Heart left ventricle (tissue), 16 donors: ENCODE results near the gene CXCL11. TPM values are rescaled to one million over a fixed set of nuclear protein-coding genes. Genes with fewer than 3 reads are reported as not detected.
"Not testable (repeated sequence)": the region's sequence is repeated elsewhere in the genome, so short reads cannot be mapped to it uniquely, and the experiment has no call there.

Experiments used
- ATAC-seq, 4 donors: fragments of 200-7000 bp; cut with Tn5 transposase; one replicate each; pipeline ENCODE4 v1.9.1; 2020 to 2022; ENCODE audit warnings: moderate library complexity in 4 of 4, mild to moderate bottlenecking in 3 of 4, moderate number of reproducible peaks in 1 of 4
- DNase-seq, 5 donors: peaks; one replicate each; pipeline ENCODE4 v3.0.0-alpha.2; 2020
- H3K27ac ChIP-seq, 12 donors: fragments of 200-600 bp; sonication (generic) in 4 of 12; one replicate each; pipeline versions ENCODE4 v1.5.0 to v1.8.0; 2016 to 2022; ENCODE audit warnings: mild to moderate bottlenecking in 2 of 12
- H3K27me3 ChIP-seq, 9 donors: fragments of 200-600 bp; sonication (generic) in 2 of 9; one replicate each; pipeline versions ENCODE4 v1.5.1 to v1.8.0; 2016 to 2022; ENCODE audit warnings: mild to moderate bottlenecking in 3 of 9
- H3K36me3 ChIP-seq, 9 donors: fragments of 200-600 bp; sonication (generic) in 2 of 9; one replicate each; pipeline versions ENCODE4 v1.5.0 to v1.8.0; 2018 to 2022; ENCODE audit warnings: mild to moderate bottlenecking in 2 of 9
- H3K4me1 ChIP-seq, 12 donors: fragments of 200-600 bp; sonication (generic) in 4 of 12; one replicate each; pipeline versions ENCODE4 v1.5.0 to v1.8.0; 2016 to 2022; ENCODE audit warnings: mild to moderate bottlenecking in 3 of 12
- H3K4me3 ChIP-seq, 12 donors: fragments of 200-600 bp; sonication (generic) in 4 of 12; one replicate each; pipeline versions ENCODE4 v1.5.0 to v1.8.0; 2017 to 2022; ENCODE audit warnings: mild to moderate bottlenecking in 9 of 12, moderate library complexity in 4 of 12
- H3K9me3 ChIP-seq, 12 donors: fragments of 200-600 bp; sonication (generic) in 4 of 12; one replicate each; pipeline versions ENCODE4 v1.5.0 to v1.8.0; 2016 to 2022; ENCODE audit warnings: mild to moderate bottlenecking in 1 of 12
- POLR2A ChIP-seq, 2 donors: fragments of 450-650 bp; IDR thresholded peaks; one replicate each; pipeline ENCODE4 v1.6.1; 2017; ENCODE audit warnings: antibody characterized with exemption in 2 of 2, mild to moderate bottlenecking in 2 of 2, moderate library complexity in 2 of 2
- WGBS, 4 donors: extraction: QIAGEN DNeasy Blood & Tissue Kit in 2 of 4; methylation state at CpG; one replicate each; pipeline versions ENCODE4 v1.1.5 to v1.1.7; 2013 to 2018; 5-methylcytosine and 5-hydroxymethylcytosine counted together
- intact Hi-C, 10 donors: fragments of 100-400 bp; cut with DNase I; formaldehyde crosslinking; loops; one replicate each; pipeline versions ENCODE4 v1.11.1 to v1.14.2; 2022
- polyA plus RNA-seq, 2 donors: library from polyadenylated mRNA; stranded (reverse); fragments of 200-250 nt; gene quantifications; one replicate each; pipeline ENCODE4 v1.2.3, GENCODE V29; 2013
- total RNA-seq, 9 donors: library from RNA; depleted of rRNA in 2 of 9; stranded (reverse); fragments of >200 nt in 2 of 9; fragmentation: NEBNext Ultra II Directional in 3 of 9; extraction: Animal tissue kit (Norgen Biotek cat#: 25700) in 3 of 9; gene quantifications; one replicate each; pipeline versions ENCODE4 v1.1.0 to v1.2.4, GENCODE V29; 2016 to 2023
- TF ChIP-seq, protein P1 (sequence below), 12 donors: fragments of 200-600 bp; sonication (generic) in 4 of 12; IDR thresholded peaks; one replicate each; pipeline versions ENCODE4 v1.5.0 to v1.8.0; 2018 to 2022; ENCODE audit warnings: antibody characterized with exemption in 12 of 12, mild to moderate bottlenecking in 5 of 12
- donor health status: ischemic (EF 13 %, LVEDD 7.1; RV severe dilation, severe dysfunction).
- donor health status: healthy with polysubstance abuse.
- donor health status: DM: no; HTN: yes; CAD: no.
- donor health status: DM: no; HTN: no; CAD: no.
- donor health status: ischemic (EF 25% LVEDD 6.9; RV normal size, moderate dysfunction).
- donor health status: ischemic (EF 25% LVEDD 5.7; RV mildly dilated, moderate dysfunction).
- donor health status: healthy.
- donor health status: DM: yes; HTN: yes; CAD: no.
- donor health status: ischemic (EF 35%, LVEDD 5.7; RV mildly dilated, moderate dysfunction).
- donor health status: nonischemic (EF 11% LVEDD 7.7; RV severe dilation, severe dysfunction).
- donor health status: DM: yes; HTN: yes; CAD: no.
- donor health status: PGD.
- donor health status: ischemic (EF 29% LVEDD 5.4; RV normal size, mild dysfunction).
- donor health status: nonischemic (EF 23%, LVEDD 6.1; RV moderate dilation, normal function).

CXCL11 gene
- total and polyA plus RNA-seq, 11 donors: 0.06 to 70.7 (median 1.8) TPM; not detected in 7

DNA sequence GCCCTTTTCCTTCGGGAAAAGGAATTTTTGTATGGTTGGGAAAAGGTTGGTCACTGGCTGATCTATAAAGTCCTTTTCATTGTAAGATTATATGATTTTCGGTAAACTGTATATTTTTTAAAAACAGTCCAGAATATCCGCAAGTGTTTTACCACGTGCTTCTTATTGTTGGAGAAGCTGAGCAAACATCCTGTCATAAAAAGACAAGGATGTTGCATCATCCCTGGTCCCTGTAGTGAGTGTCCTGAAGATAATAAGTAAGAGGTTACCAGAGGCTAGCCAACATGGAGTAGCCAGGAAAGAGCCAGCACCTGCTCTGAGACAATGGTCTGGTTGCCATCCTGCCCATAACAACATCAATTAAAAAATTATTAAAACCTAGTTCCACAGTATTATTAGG lies 33.7 kb downstream of the CXCL11 start:
- 43 to 62% (median 60%) methylated on average over 4 of the region's 4 CpGs for WGBS, 4 donors
- Histone ChIP-seq H3K4me3 (peak overlapping the region in 1 of 12 donors; percentile 12), H3K36me3 (no peaks in the 10 kb centered on the region), H3K4me1 (peaks cover 0 to 20% (median 4%) of the 10 kb centered on the region in 12 donors), H3K27me3 (no peaks in the 10 kb centered on the region), H3K27ac (peak overlapping the region in 8 of 12 donors; percentile 32 to 77 (median 62)), H3K9me3 (no peaks in the 10 kb centered on the region)
- TF ChIP-seq POLR2A (IDR thresholded peaks at IDR 0.05): no peak
- TF ChIP-seq, protein P1, sequence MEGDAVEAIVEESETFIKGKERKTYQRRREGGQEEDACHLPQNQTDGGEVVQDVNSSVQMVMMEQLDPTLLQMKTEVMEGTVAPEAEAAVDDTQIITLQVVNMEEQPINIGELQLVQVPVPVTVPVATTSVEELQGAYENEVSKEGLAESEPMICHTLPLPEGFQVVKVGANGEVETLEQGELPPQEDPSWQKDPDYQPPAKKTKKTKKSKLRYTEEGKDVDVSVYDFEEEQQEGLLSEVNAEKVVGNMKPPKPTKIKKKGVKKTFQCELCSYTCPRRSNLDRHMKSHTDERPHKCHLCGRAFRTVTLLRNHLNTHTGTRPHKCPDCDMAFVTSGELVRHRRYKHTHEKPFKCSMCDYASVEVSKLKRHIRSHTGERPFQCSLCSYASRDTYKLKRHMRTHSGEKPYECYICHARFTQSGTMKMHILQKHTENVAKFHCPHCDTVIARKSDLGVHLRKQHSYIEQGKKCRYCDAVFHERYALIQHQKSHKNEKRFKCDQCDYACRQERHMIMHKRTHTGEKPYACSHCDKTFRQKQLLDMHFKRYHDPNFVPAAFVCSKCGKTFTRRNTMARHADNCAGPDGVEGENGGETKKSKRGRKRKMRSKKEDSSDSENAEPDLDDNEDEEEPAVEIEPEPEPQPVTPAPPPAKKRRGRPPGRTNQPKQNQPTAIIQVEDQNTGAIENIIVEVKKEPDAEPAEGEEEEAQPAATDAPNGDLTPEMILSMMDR (IDR thresholded peaks at IDR 0.05): no peak
- DNase-seq (no peak), ATAC-seq (peak; percentile 69 to 93 (median 74))
- intact Hi-C loops: no loop called here

DNA sequence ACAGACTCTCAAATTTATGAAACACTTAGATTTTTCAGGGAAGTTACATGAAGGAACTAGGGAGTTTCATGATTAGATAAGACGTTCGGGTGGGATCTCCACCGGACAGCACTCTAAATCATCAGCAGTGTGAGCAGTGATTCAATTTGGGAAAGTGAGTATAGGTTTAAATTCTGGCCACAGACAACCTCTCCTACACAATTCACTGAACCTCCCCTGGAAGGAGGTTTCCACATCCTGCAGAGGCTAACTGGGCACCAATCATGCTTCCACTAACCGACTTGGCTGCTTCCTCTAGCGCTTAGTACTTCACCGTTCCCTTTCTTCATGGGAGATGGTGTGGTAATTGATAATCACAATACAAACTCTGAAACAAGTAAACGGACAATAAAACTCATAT lies 34.2 kb downstream of the CXCL11 start:
- peak overlapping the region in 7 of 12 donors; percentile 32 to 77 (median 56) for H3K27ac ChIP-seq
- intact Hi-C loops: no loop called here
- no peak for TF ChIP-seq POLR2A (IDR thresholded peaks at IDR 0.05)
- TF ChIP-seq, protein P1 (IDR thresholded peaks at IDR 0.05): no peak
- DNase-seq: no peak
- WGBS, 4 donors: 51 to 71% (median 60%) methylated on average over 7 of the region's 7 CpGs
- H3K9me3 ChIP-seq: no peaks in the 10 kb centered on the region
- H3K4me1 ChIP-seq: peaks cover 0 to 20% (median 4%) of the 10 kb centered on the region in 12 donors
- peak in 1 of 4 donors; percentile 40 for ATAC-seq
- no peaks in the 10 kb centered on the region for H3K27me3 ChIP-seq
- H3K4me3 ChIP-seq: peak overlapping the region in 1 of 12 donors; percentile 12
- no peaks in the 10 kb centered on the region for H3K36me3 ChIP-seq

DNA sequence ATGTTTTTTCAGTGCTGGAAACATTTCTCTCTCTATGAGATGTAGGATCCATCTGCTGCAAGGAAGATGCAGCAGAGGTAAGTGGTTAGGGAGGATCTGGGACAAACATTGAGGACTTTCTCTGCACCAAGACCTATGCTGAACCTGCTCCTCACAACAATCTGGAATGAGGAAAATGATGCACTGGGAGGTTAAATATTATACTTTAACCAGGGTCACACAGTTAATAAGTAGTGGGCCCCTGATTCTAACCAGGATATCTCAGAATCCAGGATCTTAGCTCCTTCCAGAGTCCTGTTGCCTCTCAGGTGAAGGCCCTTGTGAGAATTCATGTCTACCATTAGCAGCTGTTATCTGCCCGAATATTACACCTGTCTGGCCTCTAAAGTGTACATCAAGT lies 35.6 kb downstream of the CXCL11 start:
- intact Hi-C loops: no loop called here
- TF ChIP-seq POLR2A (IDR thresholded peaks at IDR 0.05): no peak
- TF ChIP-seq, protein P1 (IDR thresholded peaks at IDR 0.05): no peak
- no peak for ATAC-seq

DNA sequence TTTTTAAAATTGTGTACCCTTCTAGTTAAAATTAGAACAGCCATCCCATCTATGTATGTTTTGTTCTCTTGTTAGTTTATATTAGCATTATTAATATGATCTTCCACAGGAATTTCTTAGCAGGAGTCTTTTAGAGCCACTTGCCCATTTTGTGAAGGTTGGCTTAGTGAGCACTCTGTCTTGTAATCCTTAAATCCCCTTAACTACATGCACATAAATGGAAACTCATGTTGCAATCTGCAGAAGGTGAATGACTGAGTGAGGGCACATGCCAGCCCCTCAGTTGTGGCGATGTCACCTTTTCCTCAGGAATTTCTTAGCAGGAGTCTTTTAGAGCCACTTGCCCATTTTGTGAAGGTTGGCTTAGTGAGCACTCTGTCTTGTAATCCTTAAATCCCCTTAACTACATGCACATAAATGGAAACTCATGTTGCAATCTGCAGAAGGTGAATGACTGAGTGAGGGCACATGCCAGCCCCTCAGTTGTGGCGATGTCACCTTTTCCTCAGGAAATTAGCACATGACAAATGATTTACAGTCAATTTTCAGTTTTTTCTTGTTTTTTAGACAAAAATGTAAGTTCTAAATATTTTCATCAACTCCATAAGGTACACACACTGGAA lies 37.2 kb downstream of the CXCL11 start:
- intact Hi-C loops: loop anchor here in 7 of 10 donors (2.0 to 10.0 kb wide), 5 partner anchors 62 to 506 kb away; partner anchors contain the start of gene NUP54 (in 1 of the 7)
- H3K4me1 ChIP-seq: peaks cover 0 to 20% (median 4%) of the 10 kb centered on the region in 12 donors
- H3K27me3 ChIP-seq, H3K36me3 ChIP-seq, H3K4me3 ChIP-seq, ATAC-seq, DNase-seq, H3K27ac ChIP-seq, H3K9me3 ChIP-seq: not testable (repeated sequence)
- WGBS, 4 donors: 87 to 100% (median 95%) methylated on average over 2 of the region's 2 CpGs

More for the DNA sequence above, 35.6 kb downstream of the CXCL11 start:
- Histone ChIP-seq H3K36me3 (no peaks in the 10 kb centered on the region), H3K4me3 (no peak overlapping the region), H3K27ac (no peak overlapping the region), H3K27me3 (no peaks in the 10 kb centered on the region), H3K9me3 (no peaks in the 10 kb centered on the region), H3K4me1 (peaks cover 0 to 20% (median 4%) of the 10 kb centered on the region in 12 donors)
- no peak for DNase-seq
- 83 to 100% (median 88%) methylated on average over 1 of the region's 1 CpG for WGBS, 4 donors
